ENCODE measurements around the gene AFG3L2.
A peak's percentile ranks its signal among the peaks of the same experiment; 100 is the strongest.

The AFG3L2 gene

DNA sequence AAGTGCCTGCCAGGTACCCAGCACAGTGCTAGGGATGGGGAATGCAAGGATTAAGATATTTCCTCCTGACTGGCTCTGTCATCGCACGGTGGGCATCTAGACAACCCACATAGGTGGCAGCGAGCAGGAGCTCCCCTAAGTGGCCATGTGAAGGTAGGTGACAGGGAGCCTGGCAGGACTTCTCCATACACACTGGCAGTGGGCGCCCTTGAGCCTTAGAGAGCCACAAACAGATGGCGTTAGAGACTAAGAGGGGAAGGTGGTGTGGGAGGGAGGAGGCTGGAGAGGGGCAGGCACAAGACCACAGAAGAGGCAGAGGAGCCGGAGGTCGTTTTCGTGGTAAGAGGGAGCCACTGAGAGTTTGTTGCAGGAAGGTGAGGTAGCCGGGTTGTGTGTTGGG, 45.9 kb upstream of the AFG3L2 start:
- TF ChIP-seq EZH2phosphoT487 (IDR thresholded peaks at IDR 0.05; ENCODE audit: low read depth), result no peak
- TF ChIP-seq, protein P1, sequence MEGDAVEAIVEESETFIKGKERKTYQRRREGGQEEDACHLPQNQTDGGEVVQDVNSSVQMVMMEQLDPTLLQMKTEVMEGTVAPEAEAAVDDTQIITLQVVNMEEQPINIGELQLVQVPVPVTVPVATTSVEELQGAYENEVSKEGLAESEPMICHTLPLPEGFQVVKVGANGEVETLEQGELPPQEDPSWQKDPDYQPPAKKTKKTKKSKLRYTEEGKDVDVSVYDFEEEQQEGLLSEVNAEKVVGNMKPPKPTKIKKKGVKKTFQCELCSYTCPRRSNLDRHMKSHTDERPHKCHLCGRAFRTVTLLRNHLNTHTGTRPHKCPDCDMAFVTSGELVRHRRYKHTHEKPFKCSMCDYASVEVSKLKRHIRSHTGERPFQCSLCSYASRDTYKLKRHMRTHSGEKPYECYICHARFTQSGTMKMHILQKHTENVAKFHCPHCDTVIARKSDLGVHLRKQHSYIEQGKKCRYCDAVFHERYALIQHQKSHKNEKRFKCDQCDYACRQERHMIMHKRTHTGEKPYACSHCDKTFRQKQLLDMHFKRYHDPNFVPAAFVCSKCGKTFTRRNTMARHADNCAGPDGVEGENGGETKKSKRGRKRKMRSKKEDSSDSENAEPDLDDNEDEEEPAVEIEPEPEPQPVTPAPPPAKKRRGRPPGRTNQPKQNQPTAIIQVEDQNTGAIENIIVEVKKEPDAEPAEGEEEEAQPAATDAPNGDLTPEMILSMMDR (IDR thresholded peaks at IDR 0.05; ENCODE audit: low read depth, low read length), result peak; percentile 75
- Histone ChIP-seq H3K4me3 (ENCODE audit: low read length) (no peak overlapping the region), H3K9me3 (ENCODE audit: insufficient read depth, low read length) (no peaks in the 10 kb centered on the region), H3K4me1 (ENCODE audit: low read length) (peaks cover 8% of the 10 kb centered on the region), H3K36me3 (replicated peaks; ENCODE audit: low read depth, low read length) (peaks cover 6% of the 10 kb centered on the region), H3K27ac (ENCODE audit: low read length) (no peak overlapping the region), H3K27me3 (ENCODE audit: low read depth, low read length) (no peaks in the 10 kb centered on the region), H3K9ac (ENCODE audit: low read length) (no peak overlapping the region), H3K4me2 (ENCODE audit: low read length) (no peak overlapping the region), H2AFZ (ENCODE audit: low read depth, low read length) (no peak overlapping the region), H4K20me1 (ENCODE audit: insufficient read depth, low read length) (no peaks in the 10 kb centered on the region), H3K79me2 (ENCODE audit: low read length) (peaks cover 6% of the 10 kb centered on the region; the same call in 1 of the 2 replicates)

DNA sequence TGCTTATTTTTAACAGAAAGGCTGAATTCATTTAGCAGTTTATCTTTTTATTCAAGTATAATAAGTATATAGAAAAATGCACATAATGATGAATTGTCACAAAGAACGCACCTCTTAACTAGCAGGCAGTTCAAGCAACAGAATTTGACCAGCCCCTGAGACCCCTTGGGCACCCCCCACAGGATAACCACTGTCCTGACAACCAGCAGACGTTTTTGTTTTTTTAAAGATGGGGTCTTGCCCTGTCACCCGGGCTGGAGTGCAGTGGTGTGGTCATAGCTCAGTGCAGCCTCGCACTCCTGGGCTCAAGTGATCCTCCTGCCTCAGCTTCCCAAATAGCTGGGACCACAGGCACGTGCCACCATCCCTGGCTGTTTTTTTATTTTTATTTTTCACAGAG, 44.7 kb upstream of the AFG3L2 start:
- no peak overlapping the region for H3K4me3 ChIP-seq (ENCODE audit: low read length)
- no peak for TF ChIP-seq EZH2phosphoT487 (IDR thresholded peaks at IDR 0.05; ENCODE audit: low read depth)
- H3K4me1 ChIP-seq (ENCODE audit: low read length), result peaks cover 8% of the 10 kb centered on the region
- H3K9ac ChIP-seq (ENCODE audit: low read length), result no peak overlapping the region
- peaks cover 6% of the 10 kb centered on the region for H3K36me3 ChIP-seq (replicated peaks; ENCODE audit: low read depth, low read length)
- peak overlapping the region; percentile 77 for H3K4me2 ChIP-seq (ENCODE audit: low read length)
- no peak overlapping the region for H2AFZ ChIP-seq (ENCODE audit: low read depth, low read length)
- no peaks in the 10 kb centered on the region for H3K27me3 ChIP-seq (ENCODE audit: low read depth, low read length)
- H4K20me1 ChIP-seq (ENCODE audit: insufficient read depth, low read length), result no peaks in the 10 kb centered on the region
- no peaks in the 10 kb centered on the region for H3K9me3 ChIP-seq (ENCODE audit: insufficient read depth, low read length)
- H3K27ac ChIP-seq (ENCODE audit: low read length), result no peak overlapping the region
- H3K79me2 ChIP-seq (ENCODE audit: low read length), result peaks cover 6% of the 10 kb centered on the region; the same call in 1 of the 2 replicates

GRCh38 chr18:12420821-12421421, 43.9 kb upstream of the AFG3L2 start:
- peak overlapping the region; percentile 55 for H3K27ac ChIP-seq (ENCODE audit: low read length)

DNA sequence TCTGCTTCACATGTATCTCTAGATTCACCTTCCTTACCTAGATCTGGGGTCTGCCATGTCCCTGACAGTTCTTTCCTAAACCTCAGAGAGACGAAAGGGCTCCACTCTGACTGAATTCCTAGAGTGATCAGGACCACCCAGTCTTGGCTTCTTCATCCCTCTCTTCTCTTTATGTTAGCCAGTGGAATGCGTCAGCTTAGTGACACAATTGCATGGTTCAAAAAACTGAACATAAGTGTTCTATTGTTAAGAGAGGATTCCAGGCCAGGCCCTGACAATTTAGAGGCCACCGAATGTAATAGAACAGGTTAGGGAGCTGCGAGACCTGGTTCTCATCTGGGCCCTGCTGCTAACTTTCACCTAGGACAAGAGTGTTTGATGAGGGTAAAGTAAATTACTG, 40.7 kb upstream of the AFG3L2 start:
- Histone ChIP-seq H3K36me3 (replicated peaks; ENCODE audit: low read depth, low read length) (peaks cover 6% of the 10 kb centered on the region), H3K9ac (ENCODE audit: low read length) (no peak overlapping the region), H3K4me2 (ENCODE audit: low read length) (no peak overlapping the region), H3K4me1 (ENCODE audit: low read length) (peaks cover 8% of the 10 kb centered on the region), H4K20me1 (ENCODE audit: insufficient read depth, low read length) (no peaks in the 10 kb centered on the region), H3K27ac (ENCODE audit: low read length) (no peak overlapping the region), H3K9me3 (ENCODE audit: insufficient read depth, low read length) (no peaks in the 10 kb centered on the region), H2AFZ (ENCODE audit: low read depth, low read length) (no peak overlapping the region), H3K27me3 (ENCODE audit: low read depth, low read length) (no peaks in the 10 kb centered on the region), H3K4me3 (ENCODE audit: low read length) (no peak overlapping the region), H3K79me2 (ENCODE audit: low read length) (peaks cover 15% of the 10 kb centered on the region)
- TF ChIP-seq, protein P1 (IDR thresholded peaks at IDR 0.05; ENCODE audit: low read depth, low read length), result no peak
- TF ChIP-seq EZH2phosphoT487 (IDR thresholded peaks at IDR 0.05; ENCODE audit: low read depth), result no peak

More at GRCh38 chr18:12420821-12421421, 43.9 kb upstream of the AFG3L2 start:
- Histone ChIP-seq H4K20me1 (ENCODE audit: insufficient read depth, low read length) (no peaks in the 10 kb centered on the region), H2AFZ (ENCODE audit: low read depth, low read length) (peak overlapping the region; percentile 43), H3K4me1 (ENCODE audit: low read length) (peaks cover 8% of the 10 kb centered on the region), H3K79me2 (ENCODE audit: low read length) (peaks cover 10% of the 10 kb centered on the region), H3K9me3 (ENCODE audit: insufficient read depth, low read length) (no peaks in the 10 kb centered on the region), H3K36me3 (replicated peaks; ENCODE audit: low read depth, low read length) (peaks cover 6% of the 10 kb centered on the region), H3K4me3 (ENCODE audit: low read length) (peak overlapping the region; percentile 75), H3K27me3 (ENCODE audit: low read depth, low read length) (no peaks in the 10 kb centered on the region), H3K4me2 (ENCODE audit: low read length) (peak overlapping the region; percentile 77), H3K9ac (ENCODE audit: low read length) (peak overlapping the region; percentile 60)
- TF ChIP-seq, protein P1 (IDR thresholded peaks at IDR 0.05; ENCODE audit: low read depth, low read length), result no peak
- no peak for TF ChIP-seq EZH2phosphoT487 (IDR thresholded peaks at IDR 0.05; ENCODE audit: low read depth)
